ENCODE results near the gene PNPLA6.

- TF ChIP-seq CTCF (conservative IDR thresholded peaks at IDR 0.05; ENCODE audit: low read depth, low read length) = no peak
- TF ChIP-seq MAFK (IDR thresholded peaks at IDR 0.05; ENCODE audit: low read depth, low read length) = no peak
- TF ChIP-seq MAZ (IDR thresholded peaks at IDR 0.05; ENCODE audit: borderline replicate concordance, low read depth, low read length) = no peak
- TF ChIP-seq, protein P1, sequence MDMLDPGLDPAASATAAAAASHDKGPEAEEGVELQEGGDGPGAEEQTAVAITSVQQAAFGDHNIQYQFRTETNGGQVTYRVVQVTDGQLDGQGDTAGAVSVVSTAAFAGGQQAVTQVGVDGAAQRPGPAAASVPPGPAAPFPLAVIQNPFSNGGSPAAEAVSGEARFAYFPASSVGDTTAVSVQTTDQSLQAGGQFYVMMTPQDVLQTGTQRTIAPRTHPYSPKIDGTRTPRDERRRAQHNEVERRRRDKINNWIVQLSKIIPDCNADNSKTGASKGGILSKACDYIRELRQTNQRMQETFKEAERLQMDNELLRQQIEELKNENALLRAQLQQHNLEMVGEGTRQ (IDR thresholded peaks at IDR 0.05; ENCODE audit: low read depth, low read length) = no peak
- TF ChIP-seq CEBPB (IDR thresholded peaks at IDR 0.05; ENCODE audit: low read depth, low read length) = no peak
- TF ChIP-seq RAD21 (IDR thresholded peaks at IDR 0.05; ENCODE audit: low read length) = no peak
Measured at GRCh38 chr19:7528192-7528519, 7.4 kb upstream of the PNPLA6 start.
